ENCODE results near the gene PROK1. TPM values are rescaled to one million over a fixed set of nuclear protein-coding genes. Genes with fewer than 3 reads are reported as not detected.

PROK1 gene
- polyA plus RNA-seq, 1 of the 3 experiments (the other 2 are of a cell fraction) = not detected

DNA sequence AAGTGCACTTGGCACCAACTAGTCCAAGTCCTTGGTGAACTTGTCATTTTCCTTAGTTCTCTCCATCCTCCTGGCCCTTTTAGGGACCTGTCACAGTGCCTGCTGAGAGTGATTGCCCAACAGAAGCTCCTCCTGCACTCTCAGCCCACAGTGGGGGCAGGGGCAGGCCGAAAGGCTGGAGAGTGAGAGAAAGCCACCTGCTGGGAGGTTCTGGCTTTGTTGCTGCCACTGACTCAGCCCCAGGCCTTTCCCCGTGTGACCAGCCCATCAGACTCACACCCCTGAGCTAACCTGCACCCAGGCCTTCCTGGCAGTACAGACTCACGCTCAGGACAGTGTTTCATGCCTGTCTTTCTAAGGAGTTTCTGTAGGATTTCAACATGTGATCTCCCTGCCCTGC lies 17.1 kb upstream of the PROK1 start:
- H3K9ac ChIP-seq = no peak overlapping the region
- no peak overlapping the region for H3K4me3 ChIP-seq (ENCODE audit: low read depth in 2 of 2, low read length in 1 of 2)
- H3F3A ChIP-seq (replicated peaks; ENCODE audit: insufficient read depth) = no peaks in the 10 kb centered on the region
- TF ChIP-seq YY1 (IDR thresholded peaks at IDR 0.05; ENCODE audit: low read depth) (no peak), SIN3A (IDR thresholded peaks at IDR 0.05; ENCODE audit: borderline replicate concordance, low read depth, low read length) (no peak)
- TF ChIP-seq, protein P1, sequence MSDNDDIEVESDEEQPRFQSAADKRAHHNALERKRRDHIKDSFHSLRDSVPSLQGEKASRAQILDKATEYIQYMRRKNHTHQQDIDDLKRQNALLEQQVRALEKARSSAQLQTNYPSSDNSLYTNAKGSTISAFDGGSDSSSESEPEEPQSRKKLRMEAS (IDR thresholded peaks at IDR 0.05; ENCODE audit: low read depth) = no peak
- H3K79me2 ChIP-seq (ENCODE audit: insufficient read depth) = no peaks in the 10 kb centered on the region
- H3K9me3 ChIP-seq = no peaks in the 10 kb centered on the region
- peaks cover 35% of the 10 kb centered on the region for H3K27me3 ChIP-seq (ENCODE audit: insufficient read depth)
- H4K20me1 ChIP-seq (ENCODE audit: insufficient read depth) = no peaks in the 10 kb centered on the region
- no peaks in the 10 kb centered on the region for H3K9me2 ChIP-seq
- no peaks in the 10 kb centered on the region; a peak in 1 of 4 replicates for H3K4me1 ChIP-seq (ENCODE audit: control insufficient read depth in 1 of 2, insufficient read depth in 2 of 2, low read depth in 1 of 2, low read length in 1 of 2)
- H3K36me3 ChIP-seq (replicated peaks in 1 of 2; ENCODE audit: control insufficient read depth in 1 of 2, insufficient read depth in 2 of 2, low read length in 1 of 2) = no peaks in the 10 kb centered on the region
- no peak overlapping the region for H3K27ac ChIP-seq (ENCODE audit: low read depth in 2 of 2, low read length in 1 of 2)
- POLR2A ChIA-PET = no interaction called here
- no peak overlapping the region for H2AFZ ChIP-seq (ENCODE audit: low read depth)
- H3K4me2 ChIP-seq = no peak overlapping the region
- WGBS (ENCODE audit: low lambda C conversion rate) = 38% methylated on average over 2 of the region's 3 CpGs
- CTCF ChIA-PET = interaction anchor here (0.7 to 3.0 kb wide), 9 partner anchors 8 to 227 kb away, joined by 3 to 16 read pairs (median 3); partner anchors contain the start of gene RBM15
- no peak for DNase-seq

DNA sequence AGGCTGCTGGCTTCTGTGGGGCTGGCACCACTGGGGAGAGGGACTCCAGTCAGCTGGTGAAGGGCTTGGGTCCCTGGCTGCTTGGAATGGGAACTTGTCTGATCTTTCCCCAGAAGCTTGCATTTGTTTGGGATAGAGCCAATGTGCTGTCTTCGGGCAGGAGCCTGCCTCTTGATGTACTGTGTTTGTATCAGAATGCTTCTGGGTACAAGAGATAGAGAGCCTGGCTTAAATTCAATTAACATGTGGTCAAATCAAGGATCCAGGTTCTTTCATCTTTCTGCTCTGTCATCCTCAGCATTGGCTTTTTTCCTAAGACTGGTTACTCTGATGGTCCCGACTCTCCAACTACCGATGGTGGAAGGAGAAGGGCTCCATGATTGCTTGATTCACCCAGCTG lies 16.0 kb upstream of the PROK1 start:
- Histone ChIP-seq H3K4me1 (ENCODE audit: control insufficient read depth in 1 of 2, insufficient read depth in 2 of 2, low read depth in 1 of 2, low read length in 1 of 2) (no peaks in the 10 kb centered on the region; a peak in 1 of 4 replicates), H3K9ac (no peak overlapping the region), H3K36me3 (replicated peaks in 1 of 2; ENCODE audit: control insufficient read depth in 1 of 2, insufficient read depth in 2 of 2, low read length in 1 of 2) (no peaks in the 10 kb centered on the region), H3K27me3 (ENCODE audit: insufficient read depth) (peaks cover 31% of the 10 kb centered on the region), H3K79me2 (ENCODE audit: insufficient read depth) (no peaks in the 10 kb centered on the region), H4K20me1 (ENCODE audit: insufficient read depth) (no peaks in the 10 kb centered on the region), H3K4me3 (ENCODE audit: low read depth in 2 of 2, low read length in 1 of 2) (no peak overlapping the region), H2AFZ (ENCODE audit: low read depth) (no peak overlapping the region), H3K27ac (ENCODE audit: low read depth in 2 of 2, low read length in 1 of 2) (no peak overlapping the region), H3K9me2 (no peaks in the 10 kb centered on the region), H3K9me3 (no peaks in the 10 kb centered on the region), H3K4me2 (no peak overlapping the region), H3F3A (replicated peaks; ENCODE audit: insufficient read depth) (no peaks in the 10 kb centered on the region)
- ChIA-PET POLR2A (interaction anchor here (0.6 to 0.7 kb wide), 2 partner anchors 26 to 89 kb away, joined by 4 read pairs; no protein-coding TSS in a partner anchor), CTCF (interaction anchor here (0.6 to 3.1 kb wide), 7 partner anchors 8 to 443 kb away, joined by 3 to 23 read pairs (median 7); no protein-coding TSS in a partner anchor)
- DNase-seq = no peak
- WGBS (ENCODE audit: low lambda C conversion rate) = 66% methylated on average over 3 of the region's 3 CpGs
- TF ChIP-seq RCOR1 (IDR thresholded peaks at IDR 0.05; ENCODE audit: low read length) (no peak), RAD21 (IDR thresholded peaks at IDR 0.05; ENCODE audit: low read length) (no peak), RFX5 (IDR thresholded peaks at IDR 0.05; ENCODE audit: low read length) (no peak), POLR2AphosphoS5 (IDR thresholded peaks at IDR 0.05; ENCODE audit: low read depth, low read length) (no peak), YY1 (IDR thresholded peaks at IDR 0.05; ENCODE audit: low read depth) (no peak), SIN3A (IDR thresholded peaks at IDR 0.05; ENCODE audit: borderline replicate concordance, low read depth, low read length) (no peak), SMC3 (IDR thresholded peaks at IDR 0.05; ENCODE audit: low read depth, low read length) (no peak), FOXM1 (IDR thresholded peaks at IDR 0.05; ENCODE audit: low read depth) (no peak), MXI1 (IDR thresholded peaks at IDR 0.05; ENCODE audit: low read depth, low read length) (no peak), ELF1 (IDR thresholded peaks at IDR 0.05) (no peak), NRF1 (IDR thresholded peaks at IDR 0.05; ENCODE audit: low read depth, low read length) (no peak), FOSL2 (IDR thresholded peaks at IDR 0.05; ENCODE audit: borderline replicate concordance, low read depth) (no peak)
- TF ChIP-seq, protein P2, sequence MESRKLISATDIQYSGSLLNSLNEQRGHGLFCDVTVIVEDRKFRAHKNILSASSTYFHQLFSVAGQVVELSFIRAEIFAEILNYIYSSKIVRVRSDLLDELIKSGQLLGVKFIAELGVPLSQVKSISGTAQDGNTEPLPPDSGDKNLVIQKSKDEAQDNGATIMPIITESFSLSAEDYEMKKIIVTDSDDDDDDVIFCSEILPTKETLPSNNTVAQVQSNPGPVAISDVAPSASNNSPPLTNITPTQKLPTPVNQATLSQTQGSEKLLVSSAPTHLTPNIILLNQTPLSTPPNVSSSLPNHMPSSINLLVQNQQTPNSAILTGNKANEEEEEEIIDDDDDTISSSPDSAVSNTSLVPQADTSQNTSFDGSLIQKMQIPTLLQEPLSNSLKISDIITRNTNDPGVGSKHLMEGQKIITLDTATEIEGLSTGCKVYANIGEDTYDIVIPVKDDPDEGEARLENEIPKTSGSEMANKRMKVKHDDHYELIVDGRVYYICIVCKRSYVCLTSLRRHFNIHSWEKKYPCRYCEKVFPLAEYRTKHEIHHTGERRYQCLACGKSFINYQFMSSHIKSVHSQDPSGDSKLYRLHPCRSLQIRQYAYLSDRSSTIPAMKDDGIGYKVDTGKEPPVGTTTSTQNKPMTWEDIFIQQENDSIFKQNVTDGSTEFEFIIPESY (IDR thresholded peaks at IDR 0.05; ENCODE audit: borderline replicate concordance, low read depth) = no peak
- TF ChIP-seq, protein P3, sequence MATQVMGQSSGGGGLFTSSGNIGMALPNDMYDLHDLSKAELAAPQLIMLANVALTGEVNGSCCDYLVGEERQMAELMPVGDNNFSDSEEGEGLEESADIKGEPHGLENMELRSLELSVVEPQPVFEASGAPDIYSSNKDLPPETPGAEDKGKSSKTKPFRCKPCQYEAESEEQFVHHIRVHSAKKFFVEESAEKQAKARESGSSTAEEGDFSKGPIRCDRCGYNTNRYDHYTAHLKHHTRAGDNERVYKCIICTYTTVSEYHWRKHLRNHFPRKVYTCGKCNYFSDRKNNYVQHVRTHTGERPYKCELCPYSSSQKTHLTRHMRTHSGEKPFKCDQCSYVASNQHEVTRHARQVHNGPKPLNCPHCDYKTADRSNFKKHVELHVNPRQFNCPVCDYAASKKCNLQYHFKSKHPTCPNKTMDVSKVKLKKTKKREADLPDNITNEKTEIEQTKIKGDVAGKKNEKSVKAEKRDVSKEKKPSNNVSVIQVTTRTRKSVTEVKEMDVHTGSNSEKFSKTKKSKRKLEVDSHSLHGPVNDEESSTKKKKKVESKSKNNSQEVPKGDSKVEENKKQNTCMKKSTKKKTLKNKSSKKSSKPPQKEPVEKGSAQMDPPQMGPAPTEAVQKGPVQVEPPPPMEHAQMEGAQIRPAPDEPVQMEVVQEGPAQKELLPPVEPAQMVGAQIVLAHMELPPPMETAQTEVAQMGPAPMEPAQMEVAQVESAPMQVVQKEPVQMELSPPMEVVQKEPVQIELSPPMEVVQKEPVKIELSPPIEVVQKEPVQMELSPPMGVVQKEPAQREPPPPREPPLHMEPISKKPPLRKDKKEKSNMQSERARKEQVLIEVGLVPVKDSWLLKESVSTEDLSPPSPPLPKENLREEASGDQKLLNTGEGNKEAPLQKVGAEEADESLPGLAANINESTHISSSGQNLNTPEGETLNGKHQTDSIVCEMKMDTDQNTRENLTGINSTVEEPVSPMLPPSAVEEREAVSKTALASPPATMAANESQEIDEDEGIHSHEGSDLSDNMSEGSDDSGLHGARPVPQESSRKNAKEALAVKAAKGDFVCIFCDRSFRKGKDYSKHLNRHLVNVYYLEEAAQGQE (IDR thresholded peaks at IDR 0.05; ENCODE audit: low read depth, low read length) = no peak
- TF ChIP-seq, protein P4, sequence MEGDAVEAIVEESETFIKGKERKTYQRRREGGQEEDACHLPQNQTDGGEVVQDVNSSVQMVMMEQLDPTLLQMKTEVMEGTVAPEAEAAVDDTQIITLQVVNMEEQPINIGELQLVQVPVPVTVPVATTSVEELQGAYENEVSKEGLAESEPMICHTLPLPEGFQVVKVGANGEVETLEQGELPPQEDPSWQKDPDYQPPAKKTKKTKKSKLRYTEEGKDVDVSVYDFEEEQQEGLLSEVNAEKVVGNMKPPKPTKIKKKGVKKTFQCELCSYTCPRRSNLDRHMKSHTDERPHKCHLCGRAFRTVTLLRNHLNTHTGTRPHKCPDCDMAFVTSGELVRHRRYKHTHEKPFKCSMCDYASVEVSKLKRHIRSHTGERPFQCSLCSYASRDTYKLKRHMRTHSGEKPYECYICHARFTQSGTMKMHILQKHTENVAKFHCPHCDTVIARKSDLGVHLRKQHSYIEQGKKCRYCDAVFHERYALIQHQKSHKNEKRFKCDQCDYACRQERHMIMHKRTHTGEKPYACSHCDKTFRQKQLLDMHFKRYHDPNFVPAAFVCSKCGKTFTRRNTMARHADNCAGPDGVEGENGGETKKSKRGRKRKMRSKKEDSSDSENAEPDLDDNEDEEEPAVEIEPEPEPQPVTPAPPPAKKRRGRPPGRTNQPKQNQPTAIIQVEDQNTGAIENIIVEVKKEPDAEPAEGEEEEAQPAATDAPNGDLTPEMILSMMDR (IDR thresholded peaks at IDR 0.05) = no peak
- TF ChIP-seq, protein P5, sequence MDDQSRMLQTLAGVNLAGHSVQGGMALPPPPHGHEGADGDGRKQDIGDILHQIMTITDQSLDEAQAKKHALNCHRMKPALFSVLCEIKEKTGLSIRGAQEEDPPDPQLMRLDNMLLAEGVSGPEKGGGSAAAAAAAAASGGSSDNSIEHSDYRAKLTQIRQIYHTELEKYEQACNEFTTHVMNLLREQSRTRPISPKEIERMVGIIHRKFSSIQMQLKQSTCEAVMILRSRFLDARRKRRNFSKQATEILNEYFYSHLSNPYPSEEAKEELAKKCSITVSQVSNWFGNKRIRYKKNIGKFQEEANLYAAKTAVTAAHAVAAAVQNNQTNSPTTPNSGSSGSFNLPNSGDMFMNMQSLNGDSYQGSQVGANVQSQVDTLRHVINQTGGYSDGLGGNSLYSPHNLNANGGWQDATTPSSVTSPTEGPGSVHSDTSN (IDR thresholded peaks at IDR 0.05) = no peak
- TF ChIP-seq, protein P6, sequence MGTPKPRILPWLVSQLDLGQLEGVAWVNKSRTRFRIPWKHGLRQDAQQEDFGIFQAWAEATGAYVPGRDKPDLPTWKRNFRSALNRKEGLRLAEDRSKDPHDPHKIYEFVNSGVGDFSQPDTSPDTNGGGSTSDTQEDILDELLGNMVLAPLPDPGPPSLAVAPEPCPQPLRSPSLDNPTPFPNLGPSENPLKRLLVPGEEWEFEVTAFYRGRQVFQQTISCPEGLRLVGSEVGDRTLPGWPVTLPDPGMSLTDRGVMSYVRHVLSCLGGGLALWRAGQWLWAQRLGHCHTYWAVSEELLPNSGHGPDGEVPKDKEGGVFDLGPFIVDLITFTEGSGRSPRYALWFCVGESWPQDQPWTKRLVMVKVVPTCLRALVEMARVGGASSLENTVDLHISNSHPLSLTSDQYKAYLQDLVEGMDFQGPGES (IDR thresholded peaks at IDR 0.05; ENCODE audit: low read depth, low read length) = no peak
